Pancreas (tissue), 10 donors: ENCODE data around the gene ROPN1L. TPM values are rescaled to one million over a fixed set of nuclear protein-coding genes. Genes with fewer than 3 reads are reported as not detected.

ENCODE experiments used
- ATAC-seq, 4 donors: fragments of 200-7000 bp; cut with Tn5 transposase; one replicate each; pipeline versions ENCODE4 v1.8.0 to v1.9.1; 2020; ENCODE audit warnings: mild to moderate bottlenecking in 4 of 4, moderate library complexity in 4 of 4
- DNase-seq, 6 donors: peaks; one replicate each; pipeline ENCODE4 v3.0.0-alpha.2; 2020
- FAIRE-seq: peaks from 2 replicates; lab custom pipeline; 2012; peaks lifted over from hg19 to GRCh38; lab: Jason Lieb, UNC
- H3K27ac ChIP-seq, 4 donors: fragments of 200-600 bp; sonication (generic); 1 replicate in 3 of 4; 2 replicates in 1 of 4; pipeline versions ENCODE4 v1.5.0 to v1.8.0; 2020
- H3K27me3 ChIP-seq, 4 donors: fragments of 200-600 bp; one replicate each; pipeline ENCODE4 v1.8.0; 2021
- H3K36me3 ChIP-seq, 3 donors: fragments of 200-600 bp; sonication (generic) in 1 of 3; one replicate each; pipeline versions ENCODE4 v1.5.0 to v1.8.0; 2020 to 2021
- H3K4me1 ChIP-seq, 3 donors: fragments of 200-600 bp; one replicate each; pipeline ENCODE4 v1.8.0; 2021
- H3K4me3 ChIP-seq, 4 donors: fragments of 200-600 bp; sonication (generic) in 2 of 4; one replicate each; pipeline versions ENCODE4 v1.5.0 to v1.8.0; 2020 to 2021
- H3K9me3 ChIP-seq, 4 donors: fragments of 200-600 bp; one replicate each; pipeline ENCODE4 v1.8.0; 2021
- CTCF ChIP-seq, 4 donors: fragments of 200-600 bp; sonication (generic) in 3 of 4; IDR thresholded peaks; one replicate each; pipeline versions ENCODE4 v1.5.0 to v1.8.0; 2021; ENCODE audit warnings: antibody characterized with exemption in 4 of 4
- WGBS, 2 donors: extraction: QIAGEN DNeasy Blood & Tissue Kit; methylation state at CpG; one replicate each; pipeline ENCODE4 v1.1.7; 2013; 5-methylcytosine and 5-hydroxymethylcytosine counted together
- intact Hi-C, 3 donors: fragments of 100-400 bp; cut with DNase I; formaldehyde crosslinking; loops; one replicate each; pipeline versions ENCODE4 v1.11.1 to v1.14.2; 2022
- polyA plus RNA-seq, 2 donors: library from polyadenylated mRNA; stranded (reverse); fragments of 200-250 nt; gene quantifications; one replicate each; pipeline ENCODE4 v1.2.3, GENCODE V29; 2013
- total RNA-seq, 6 donors: library from RNA; stranded (reverse); fragmentation: NEBNext Ultra II Directional in 4 of 6; extraction: Animal tissue kit (Norgen Biotek cat#: 25700) in 4 of 6; gene quantifications; one replicate each; pipeline versions ENCODE4 v1.2.1 to v1.2.4, GENCODE V29; 2021 to 2023
- donor health status: healthy with polysubstance abuse.
- donor health status: DM: no; HTN: no; CAD: no; lungs with moderate emphysema.
- donor health status: DM: no; HTN: no; CAD: no.
- donor health status: control.
- donor health status: control.
- donor health status: Bipolar disorder and iron deficiency.
- donor health status: DM: yes; HTN: yes; CAD: no.
- donor health status: DM: no; HTN: no; CAD: no.
- donor health status: DM: no; HTN: no; CAD: no.
- donor health status: DM: yes; HTN: yes; CAD: no.

ROPN1L gene
- total and polyA plus RNA-seq, 8 donors = 0.18 to 1.9 (median 0.60) TPM

DNA sequence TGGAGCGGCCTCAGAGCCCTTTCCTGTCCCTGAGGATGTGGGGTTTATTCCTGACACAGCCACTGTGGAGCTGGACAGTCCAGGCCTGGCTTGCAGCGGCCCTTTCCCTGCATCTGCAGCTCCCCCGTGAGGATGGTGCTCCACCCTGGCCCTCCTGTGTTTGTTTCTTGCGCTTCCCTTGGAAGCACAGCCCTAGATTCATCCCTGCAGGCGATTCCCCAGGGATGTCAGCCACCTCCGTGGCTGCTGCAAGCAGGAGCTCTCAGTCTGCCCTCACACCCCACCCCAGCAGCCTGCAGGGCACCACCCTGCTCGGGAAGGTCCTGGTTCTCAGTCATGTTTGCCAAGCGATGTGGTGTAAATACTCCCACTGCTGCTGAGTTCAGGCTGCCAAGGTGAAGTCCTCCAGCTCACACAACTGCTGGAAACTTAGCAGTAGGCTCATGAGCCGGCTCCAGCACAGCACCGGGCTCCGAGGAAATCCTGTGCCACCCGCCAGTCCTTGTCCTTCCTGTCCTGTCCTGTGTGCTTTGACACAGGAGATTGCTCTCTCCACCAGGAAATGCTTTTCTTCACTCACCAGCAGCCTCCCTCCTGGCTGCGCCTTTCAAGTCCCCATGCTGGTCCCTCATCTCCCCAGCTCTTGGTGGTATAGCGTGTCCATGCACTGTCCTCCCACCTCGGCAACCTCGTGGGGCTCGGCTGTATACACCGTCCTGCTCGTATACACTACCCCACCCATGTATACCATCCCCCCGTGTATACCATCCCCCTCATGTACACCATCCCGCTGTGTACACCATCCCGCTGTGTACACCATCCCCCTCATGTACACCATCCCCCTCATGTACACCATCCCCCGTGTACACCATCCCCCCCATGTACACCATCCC lies 16.2 kb downstream of the ROPN1L start:
- Histone ChIP-seq H3K4me1 (no peaks in the 10 kb centered on the region), H3K27me3 (no peaks in the 10 kb centered on the region), H3K9me3 (no peaks in the 10 kb centered on the region), H3K36me3 (no peaks in the 10 kb centered on the region), H3K27ac (no peak overlapping the region), H3K4me3 (no peak overlapping the region)
- DNase-seq (no peak), ATAC-seq (peak in 2 of 4 donors; percentile 13 to 18), FAIRE-seq (no peak)
- intact Hi-C loops = no loop called here
- WGBS, 2 donors = 60 to 70% methylated on average over 23 of the region's 23 CpGs
- no peak for TF ChIP-seq CTCF (IDR thresholded peaks at IDR 0.05)

DNA sequence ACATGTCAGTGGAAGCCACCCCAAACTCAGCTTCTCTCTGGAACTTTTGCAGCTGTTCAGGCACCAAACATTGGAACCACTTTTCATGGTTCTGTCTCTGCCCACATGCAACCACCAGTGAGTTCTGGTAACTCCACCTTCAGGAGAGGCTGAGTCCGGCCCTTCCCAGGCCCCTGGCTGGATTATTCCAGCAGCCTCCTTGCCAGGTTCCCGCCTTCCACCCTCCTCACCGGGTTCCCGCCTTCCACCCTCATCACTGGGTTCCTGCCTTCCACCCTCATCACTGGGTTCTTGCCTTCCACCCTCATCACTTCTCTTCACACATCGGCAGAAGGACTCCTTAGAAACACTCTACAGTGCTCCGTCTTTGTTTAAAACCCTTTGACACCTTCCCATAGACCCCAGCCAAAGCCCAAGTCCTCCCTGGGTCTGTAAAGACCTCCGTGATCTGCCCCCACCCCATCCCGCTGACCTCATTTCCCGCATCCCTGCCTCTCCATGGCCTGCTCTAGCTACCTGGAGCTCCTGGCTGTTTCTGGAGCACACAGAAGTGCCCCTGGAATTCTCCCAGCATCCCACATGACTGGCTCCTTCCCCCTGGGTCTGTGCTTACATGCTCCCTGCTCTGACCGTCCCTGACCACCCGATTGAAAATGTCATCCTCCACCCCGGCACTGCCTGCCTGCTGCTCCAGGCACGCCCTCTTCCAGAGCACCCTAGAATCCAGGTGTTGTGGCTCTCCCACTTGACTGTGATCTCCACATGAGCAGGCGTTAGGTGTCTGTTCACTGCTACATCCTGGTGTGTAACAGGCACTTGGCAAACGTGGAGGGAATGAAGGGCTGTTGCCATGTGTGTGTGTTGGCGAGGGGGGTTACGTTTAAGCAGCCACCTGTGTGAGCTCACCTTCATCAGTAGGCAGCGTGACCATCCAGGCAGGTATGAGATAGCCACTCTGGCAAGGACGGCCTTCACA lies 17.7 kb downstream of the ROPN1L start:
- TF ChIP-seq CTCF (IDR thresholded peaks at IDR 0.05) = no peak
- WGBS, 2 donors = 77 to 84% methylated on average over 19 of the region's 19 CpGs
- intact Hi-C loops = loop anchor here in 1 of 3 donors (5.0 kb wide), 1 partner anchor 333 kb away; no protein-coding TSS in a partner anchor

GRCh38 chr5:10460252-10460906 lies 18.7 kb downstream of the ROPN1L start:
- Histone ChIP-seq H3K36me3 (no peaks in the 10 kb centered on the region), H3K27me3 (no peaks in the 10 kb centered on the region), H3K4me3 (no peak overlapping the region), H3K27ac (no peak overlapping the region), H3K9me3 (no peaks in the 10 kb centered on the region), H3K4me1 (no peaks in the 10 kb centered on the region)
- no peak for FAIRE-seq
- peak; percentile 49 to 78 (median 66) for ATAC-seq
- peak in 5 of 6 donors; percentile 37 to 75 (median 58) for DNase-seq
- intact Hi-C loops = loop anchor here in 1 of 3 donors (5.0 kb wide), 1 partner anchor 332 kb away; no protein-coding TSS in a partner anchor
- 33 to 40% methylated on average over 13 of the region's 13 CpGs for WGBS, 2 donors
- TF ChIP-seq CTCF (IDR thresholded peaks at IDR 0.05) = no peak

More for the DNA sequence above, 17.7 kb downstream of the ROPN1L start:
- ATAC-seq (no peak), DNase-seq (no peak), FAIRE-seq (no peak)
- no peaks in the 10 kb centered on the region for H3K27me3 ChIP-seq
- H3K27ac ChIP-seq = no peak overlapping the region
- no peaks in the 10 kb centered on the region for H3K36me3 ChIP-seq
- H3K9me3 ChIP-seq = no peaks in the 10 kb centered on the region
- H3K4me3 ChIP-seq = no peak overlapping the region
- no peaks in the 10 kb centered on the region for H3K4me1 ChIP-seq

- H3K36me3 ChIP-seq = no peaks in the 10 kb centered on the region
- H3K27ac ChIP-seq = no peak overlapping the region
- H3K4me1 ChIP-seq = no peaks in the 10 kb centered on the region
- H3K4me3 ChIP-seq = no peak overlapping the region
- no peak for TF ChIP-seq CTCF (IDR thresholded peaks at IDR 0.05)
- no peak for ATAC-seq
- DNase-seq = no peak
- intact Hi-C loops = loop anchor here in 1 of 3 donors (5.0 kb wide), 1 partner anchor 331 kb away; no protein-coding TSS in a partner anchor
- no peak for FAIRE-seq
- H3K9me3 ChIP-seq = no peaks in the 10 kb centered on the region
- no peaks in the 10 kb centered on the region for H3K27me3 ChIP-seq
- WGBS, 2 donors = 85 to 86% methylated on average over 12 of the region's 12 CpGs
These were observed 19.4 kb downstream of the ROPN1L start for GRCh38 chr5:10461041-10461440.
